Effector memory CD8-positive, alpha-beta T cell (primary cell): ENCODE results near the gene CYB561A3.
A peak's percentile ranks its signal among the peaks of the same experiment; 100 is the strongest.
"Not testable (repeated sequence)": the region's sequence is repeated elsewhere in the genome, so short reads cannot be mapped to it uniquely, and the experiment has no call there.

Source experiments
- ATAC-seq: fragments of 150-1000 bp; cut with Tn5 transposase; replicated peaks from 2 replicates; pipeline ENCODE4 v1.10.0; 2021; ENCODE audit warnings: mild to moderate bottlenecking, moderate library complexity
- DNase-seq, 3 experiments: peaks; one replicate each; pipeline ENCODE4 v3.0.0; 2021
- H3K27ac Mint-ChIP-seq, 2 donors: one replicate each; pipeline ENCODE4 v1.8.0; 2022; ENCODE audit warnings: mild to moderate bottlenecking in 2 of 2, mixed read lengths in 2 of 2, moderate library complexity in 2 of 2
- H3K27me3 Mint-ChIP-seq, 2 donors: one replicate each; pipeline ENCODE4 v1.8.0; 2022; ENCODE audit warnings: mixed read lengths in 2 of 2
- H3K36me3 Mint-ChIP-seq: one replicate; pipeline ENCODE4 v1.8.0; 2022; ENCODE audit warnings: mild to moderate bottlenecking, moderate library complexity, mixed read lengths; ENCODE audit not compliant: insufficient read depth
- H3K4me1 Mint-ChIP-seq, 2 donors: one replicate each; pipeline ENCODE4 v1.8.0; 2022; ENCODE audit warnings: low read depth in 2 of 2, mixed read lengths in 2 of 2
- H3K4me3 Mint-ChIP-seq, 2 donors: one replicate each; pipeline ENCODE4 v1.8.0; 2022; ENCODE audit warnings: mild to moderate bottlenecking in 2 of 2, mixed read lengths in 2 of 2, moderate library complexity in 2 of 2
- H3K9me3 Mint-ChIP-seq, 2 donors: one replicate each; pipeline ENCODE4 v1.8.0; 2022; ENCODE audit warnings: mixed read lengths in 2 of 2
- total RNA-seq, 9 experiments: gene quantifications; one replicate each; lab custom pipeline; 2026; lab: John Stamatoyannopoulos, UW

CYB561A3 gene, protein sequence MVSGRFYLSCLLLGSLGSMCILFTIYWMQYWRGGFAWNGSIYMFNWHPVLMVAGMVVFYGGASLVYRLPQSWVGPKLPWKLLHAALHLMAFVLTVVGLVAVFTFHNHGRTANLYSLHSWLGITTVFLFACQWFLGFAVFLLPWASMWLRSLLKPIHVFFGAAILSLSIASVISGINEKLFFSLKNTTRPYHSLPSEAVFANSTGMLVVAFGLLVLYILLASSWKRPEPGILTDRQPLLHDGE
- total RNA-seq, result 29.1 to 61.7 (median 40.3) reads per million in 9 experiments

DNA sequence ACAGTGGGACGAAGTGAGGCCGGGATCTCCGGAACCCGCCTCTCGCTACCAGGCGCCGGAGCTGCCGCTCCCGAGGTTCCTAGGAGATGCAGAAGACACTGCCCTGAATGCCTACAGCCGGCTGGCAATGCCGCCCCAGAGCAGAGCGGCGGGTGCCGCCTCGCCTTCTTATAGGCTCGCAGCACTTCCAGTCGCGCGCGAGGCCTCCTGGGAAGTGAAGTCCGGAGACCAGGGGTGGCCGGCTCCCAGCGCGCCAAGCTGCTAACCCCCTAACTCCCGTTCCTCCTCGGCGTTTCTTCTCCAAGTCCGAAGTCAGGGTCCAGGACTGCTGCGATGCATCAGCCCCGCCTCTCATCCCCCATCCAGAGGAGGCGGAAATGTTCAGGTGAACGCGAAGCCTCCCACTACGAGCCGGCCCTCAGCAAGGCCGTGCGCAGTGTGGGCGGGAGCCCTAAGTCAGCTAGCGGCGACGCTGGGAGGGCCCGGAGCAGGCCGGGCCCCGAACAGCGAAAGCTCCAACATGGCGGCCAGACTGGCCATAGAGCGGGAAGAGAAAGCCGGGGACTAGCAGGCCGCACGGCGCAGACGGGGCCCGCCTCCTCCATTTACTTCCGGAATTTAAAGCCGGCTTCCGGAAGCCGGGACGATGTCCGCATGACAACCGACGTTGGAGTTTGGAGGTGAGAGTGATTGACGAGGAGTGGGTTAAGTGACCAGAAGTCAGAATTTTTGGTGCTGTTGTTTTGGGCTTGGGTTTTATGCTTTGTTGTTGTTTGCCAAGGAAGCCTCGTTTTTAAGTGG lies at the start of gene CYB561A3, which contains the start of gene TMEM138:
Gene CYB561A3 (minus strand): TSS at position 142 of the 801 bp plus-strand sequence. CDS start 5,169 bp downstream, outside the sequence.
Gene TMEM138 (plus strand): TSS at position 634 of the 801 bp plus-strand sequence. CDS start 2,017 bp downstream, outside the sequence.
- peak within 1 kb of the TSS; percentile 86 to 93 for H3K4me3 Mint-ChIP-seq
- ATAC-seq (peak; percentile 89), DNase-seq (peak; percentile 77 to 82 (median 81))
- H3K36me3 Mint-ChIP-seq, result peaks cover 41% of the 10 kb centered on the region
- H3K9me3 Mint-ChIP-seq, result no peaks in the 10 kb centered on the region
- peak within 1 kb of the TSS; percentile 94 to 95 for H3K27ac Mint-ChIP-seq
- H3K27me3 Mint-ChIP-seq, result no peaks in the 10 kb centered on the region
- peaks cover 21 to 25% of the 10 kb centered on the region in 2 donors for H3K4me1 Mint-ChIP-seq

DNA sequence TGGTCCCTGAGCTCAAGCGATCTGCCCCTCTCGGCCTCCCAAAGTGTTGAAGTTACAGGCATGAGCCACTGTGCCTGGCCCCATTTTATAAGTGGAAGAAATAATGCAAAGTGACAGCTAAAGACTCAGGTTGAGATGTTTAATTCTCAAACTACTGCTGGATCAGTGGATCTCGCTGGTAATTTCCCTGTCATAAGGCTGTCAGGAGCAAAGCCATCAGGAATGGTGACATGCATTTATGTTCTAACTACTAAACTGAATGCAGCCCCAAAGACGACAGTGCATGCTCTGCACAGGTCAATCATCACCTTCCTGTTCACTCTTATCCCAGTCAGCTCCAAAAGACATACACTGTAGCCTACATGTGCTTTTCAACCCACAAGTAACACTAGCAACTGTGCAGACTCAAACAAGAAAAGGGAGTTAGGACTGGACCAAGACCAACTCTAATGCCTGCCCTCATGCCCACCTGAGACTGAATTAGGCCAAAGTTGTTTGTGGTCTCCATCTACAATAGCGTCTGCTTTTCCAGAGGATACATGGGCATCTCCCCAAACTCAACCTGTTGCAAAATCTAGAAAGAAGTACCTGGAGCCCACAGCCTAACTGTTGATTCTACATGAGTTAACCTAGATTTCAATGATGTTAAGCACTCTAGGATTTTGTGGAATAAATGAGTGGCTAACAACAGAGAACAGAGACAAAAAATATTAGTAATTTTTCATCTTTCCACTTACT lies 45.5 kb upstream of the CYB561A3 start:
- Mint-ChIP-seq H3K4me3 (no peak overlapping the region), H3K4me1 (peaks cover 3% of the 10 kb centered on the region in 2 donors), H3K27me3 (no peaks in the 10 kb centered on the region), H3K9me3 (no peaks in the 10 kb centered on the region), H3K27ac (peak overlapping the region in 1 of 2 donors; percentile 41), H3K36me3 (peaks cover 79% of the 10 kb centered on the region)
- DNase-seq, result no peak
- ATAC-seq, result no peak

DNA sequence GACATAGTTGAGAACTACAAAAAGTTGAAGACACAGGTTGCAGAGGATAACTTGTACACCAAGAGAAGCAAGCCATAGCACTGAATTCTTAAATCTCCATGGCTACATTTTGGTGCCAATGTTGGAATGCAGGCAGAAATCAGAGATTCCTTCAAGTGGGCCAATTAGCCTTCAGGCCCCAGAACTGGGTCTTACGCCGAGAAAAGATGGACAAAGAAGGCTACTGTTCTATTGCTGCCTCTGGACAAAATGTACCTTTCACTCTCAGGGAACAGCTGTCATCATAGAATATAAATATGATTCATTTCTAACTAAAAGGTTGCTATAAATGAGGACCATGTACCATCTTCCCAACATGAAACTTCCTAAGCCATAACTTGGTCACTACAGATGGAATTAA lies 44.4 kb upstream of the CYB561A3 start:
- ATAC-seq (no peak), DNase-seq (no peak)
- Mint-ChIP-seq H3K4me1 (peaks cover 3% of the 10 kb centered on the region in 2 donors), H3K27ac (peak overlapping the region in 1 of 2 donors; percentile 29), H3K36me3 (peaks cover 70% of the 10 kb centered on the region), H3K9me3 (no peaks in the 10 kb centered on the region), H3K4me3 (no peak overlapping the region), H3K27me3 (no peaks in the 10 kb centered on the region)

DNA sequence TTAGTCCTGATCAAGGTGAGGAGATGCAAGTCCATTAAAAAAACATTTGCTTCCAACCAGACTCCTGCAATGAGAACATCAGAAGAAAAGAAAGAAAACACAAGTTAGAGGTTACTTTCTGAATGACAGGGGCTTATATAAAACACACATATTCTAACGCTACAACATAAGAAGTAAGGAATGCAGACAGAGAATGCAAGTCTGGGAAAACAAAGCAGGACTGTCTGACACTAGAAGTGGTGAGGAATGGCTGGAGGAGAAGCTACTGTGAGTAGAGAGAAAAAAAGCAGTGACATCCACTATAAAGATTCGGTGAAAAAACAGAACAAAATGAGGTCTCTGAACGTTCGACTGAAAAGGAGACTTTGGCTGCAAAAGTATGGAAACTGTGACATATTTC lies 43.0 kb upstream of the CYB561A3 start:
- Mint-ChIP-seq H3K9me3 (no peaks in the 10 kb centered on the region), H3K27me3 (no peaks in the 10 kb centered on the region), H3K27ac (peak overlapping the region in 1 of 2 donors; percentile 21), H3K36me3 (peaks cover 58% of the 10 kb centered on the region), H3K4me1 (peaks cover 3 to 8% of the 10 kb centered on the region in 2 donors), H3K4me3 (no peak overlapping the region)
- DNase-seq, result no peak
- ATAC-seq, result no peak

DNA sequence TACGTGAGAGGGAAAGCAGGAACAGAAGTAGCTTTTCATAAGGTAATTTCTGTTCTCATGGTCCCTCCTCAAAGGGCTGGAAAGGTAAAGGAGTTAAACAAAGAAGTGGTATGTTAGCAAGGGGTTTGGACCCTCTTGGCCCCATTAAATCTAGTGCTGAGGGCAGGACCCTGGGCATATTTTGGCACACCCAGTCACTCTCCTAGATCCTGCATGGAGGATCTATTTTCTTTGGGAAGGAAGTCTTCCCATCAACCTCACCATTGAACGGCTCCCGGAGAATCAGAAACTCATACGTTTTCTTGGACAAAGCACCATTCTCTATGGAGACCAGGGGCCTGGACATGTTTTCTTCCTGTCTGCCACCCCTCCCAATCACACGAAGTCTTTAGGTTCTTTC lies 42.4 kb upstream of the CYB561A3 start:
- Mint-ChIP-seq H3K36me3 (peaks cover 58% of the 10 kb centered on the region), H3K9me3 (no peaks in the 10 kb centered on the region), H3K27ac (peak overlapping the region in 1 of 2 donors; percentile 23), H3K27me3 (no peaks in the 10 kb centered on the region), H3K4me3 (no peak overlapping the region), H3K4me1 (peaks cover 3 to 8% of the 10 kb centered on the region in 2 donors)
- DNase-seq, result no peak
- no peak for ATAC-seq

DNA sequence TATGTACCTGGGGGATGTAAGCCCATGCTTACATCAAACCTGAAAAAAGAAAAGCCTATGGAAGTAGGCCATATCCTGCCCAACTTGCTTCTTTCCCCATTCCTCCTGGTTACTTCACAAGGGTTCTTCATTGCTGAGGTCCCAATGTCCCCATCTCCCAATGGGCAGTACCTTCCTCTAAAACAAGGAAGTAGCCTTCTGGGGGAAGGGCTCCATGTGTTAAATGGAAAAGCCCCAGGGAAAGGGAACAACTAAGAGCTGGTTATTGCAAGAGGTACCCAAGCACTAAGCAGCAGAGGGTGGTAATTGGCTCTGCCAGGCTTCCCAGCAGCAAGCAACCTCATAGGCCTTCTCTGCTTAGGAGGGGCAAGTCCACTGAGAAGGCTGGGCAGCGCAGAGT lies 42.0 kb upstream of the CYB561A3 start:
- Mint-ChIP-seq H3K36me3 (peaks cover 56% of the 10 kb centered on the region), H3K27me3 (no peaks in the 10 kb centered on the region), H3K27ac (peak overlapping the region in 1 of 2 donors; percentile 23), H3K4me1 (peaks cover 3 to 8% of the 10 kb centered on the region in 2 donors), H3K4me3 (no peak overlapping the region), H3K9me3 (no peaks in the 10 kb centered on the region)
- no peak for ATAC-seq
- DNase-seq, result no peak

DNA sequence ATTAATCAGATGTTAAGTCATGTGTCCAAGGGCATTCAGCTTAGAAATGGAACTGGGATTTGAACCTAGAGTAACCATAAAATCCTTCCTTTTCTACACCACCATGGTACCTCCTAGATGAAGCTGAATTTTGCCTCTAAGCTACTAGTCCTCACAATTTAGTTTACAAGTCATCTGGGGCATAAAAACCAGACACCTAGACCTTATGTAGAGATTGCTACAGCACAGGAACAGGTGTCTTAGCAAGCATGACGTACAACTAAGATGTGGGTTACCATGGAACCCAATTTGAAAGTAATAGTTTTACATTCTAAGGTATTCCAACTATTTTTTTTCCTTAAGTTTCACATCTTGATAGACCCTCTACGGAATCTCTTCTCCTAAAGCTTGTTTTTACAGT lies 39.9 kb upstream of the CYB561A3 start:
- no peaks in the 10 kb centered on the region for H3K27me3 Mint-ChIP-seq
- DNase-seq (no peak), ATAC-seq (no peak)
- H3K27ac Mint-ChIP-seq, result peak overlapping the region; percentile 71 to 77
- H3K4me1 Mint-ChIP-seq, result peaks cover 1 to 8% of the 10 kb centered on the region in 2 donors
- H3K9me3 Mint-ChIP-seq, result no peaks in the 10 kb centered on the region
- no peak overlapping the region for H3K4me3 Mint-ChIP-seq
- peaks cover 51% of the 10 kb centered on the region for H3K36me3 Mint-ChIP-seq

DNA sequence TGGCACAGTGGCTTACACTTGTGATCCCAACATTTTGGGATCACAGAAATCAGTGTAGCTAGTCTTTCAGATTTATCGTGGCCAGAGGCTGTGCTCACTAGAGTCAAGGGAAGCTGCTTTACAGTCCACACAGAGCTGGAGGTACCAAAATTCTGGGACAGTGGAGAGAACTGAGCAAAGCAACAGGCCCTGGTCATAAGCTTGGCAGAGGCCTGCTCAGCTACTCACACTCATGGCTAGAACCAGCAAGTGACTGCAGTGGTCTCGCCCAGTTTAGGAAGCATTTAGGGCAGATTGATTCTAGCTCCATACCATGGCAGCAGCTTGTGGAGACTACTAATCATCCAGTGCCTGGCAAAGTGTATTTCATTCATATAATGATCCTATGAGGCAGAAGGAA lies 39.5 kb upstream of the CYB561A3 start:
- DNase-seq, result no peak
- Mint-ChIP-seq H3K27me3 (no peaks in the 10 kb centered on the region), H3K4me1 (peaks cover 1 to 8% of the 10 kb centered on the region in 2 donors), H3K36me3 (peaks cover 52% of the 10 kb centered on the region), H3K4me3 (no peak overlapping the region), H3K27ac (peak overlapping the region; percentile 77 to 84), H3K9me3 (no peaks in the 10 kb centered on the region)
- ATAC-seq, result no peak

DNA sequence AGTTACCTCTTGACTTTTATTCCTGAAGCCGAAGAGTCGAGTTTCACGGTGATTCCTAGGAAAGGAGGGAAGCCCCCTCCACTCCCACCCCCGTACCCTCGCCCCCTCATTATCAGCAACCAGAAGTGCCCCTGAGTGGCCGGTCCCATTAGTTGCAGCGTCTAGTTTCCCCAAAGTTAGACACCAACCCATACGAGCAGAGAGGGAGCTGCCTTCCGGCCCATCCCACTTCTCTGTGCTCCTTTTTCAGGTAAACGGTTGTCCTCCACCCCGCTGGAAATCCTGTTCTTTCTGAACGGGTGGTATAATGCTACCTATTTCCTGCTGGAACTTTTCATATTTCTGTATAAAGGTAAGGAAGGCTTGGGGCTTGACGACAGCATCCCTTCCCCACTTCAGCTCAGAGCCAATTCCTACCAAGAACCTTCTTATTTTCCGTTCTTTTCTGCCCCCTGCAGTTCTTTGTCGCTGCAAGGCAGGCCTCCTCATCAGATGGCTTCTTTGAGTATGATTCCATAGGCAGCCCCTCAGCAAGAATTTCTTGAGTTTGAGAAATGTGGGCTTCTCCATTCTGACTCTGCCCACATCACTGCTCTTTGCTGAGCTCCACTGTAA lies 31.4 kb upstream of the CYB561A3 start:
- no peaks in the 10 kb centered on the region for H3K27me3 Mint-ChIP-seq
- peaks cover 46% of the 10 kb centered on the region for H3K36me3 Mint-ChIP-seq
- DNase-seq (peak in 1 of 3 experiments; percentile 5), ATAC-seq (no peak)
- peak overlapping the region; percentile 81 to 92 for H3K4me3 Mint-ChIP-seq
- peak overlapping the region; percentile 94 for H3K27ac Mint-ChIP-seq
- no peaks in the 10 kb centered on the region for H3K9me3 Mint-ChIP-seq
- H3K4me1 Mint-ChIP-seq, result peaks cover 19% of the 10 kb centered on the region in 2 donors

DNA sequence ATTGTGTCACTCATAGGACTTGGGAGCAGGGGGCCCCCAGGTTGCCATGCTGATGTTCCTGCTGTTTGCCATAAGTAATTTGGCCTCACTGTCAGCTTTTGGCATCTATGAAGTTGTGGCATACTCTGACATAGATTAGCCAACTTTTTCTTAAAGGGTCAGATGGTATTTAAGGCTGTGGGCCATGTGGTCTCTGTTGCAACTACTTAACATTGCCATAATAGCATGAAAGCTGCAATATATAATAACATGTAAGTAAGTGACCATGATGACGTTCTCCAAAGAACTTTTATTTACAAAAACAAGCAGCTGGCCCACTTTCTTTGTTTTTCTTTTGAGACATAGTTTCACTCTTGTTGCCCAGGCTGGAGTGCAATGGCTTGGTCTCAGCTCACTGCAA lies 28.5 kb upstream of the CYB561A3 start:
- peaks cover 20% of the 10 kb centered on the region for H3K36me3 Mint-ChIP-seq

DNA sequence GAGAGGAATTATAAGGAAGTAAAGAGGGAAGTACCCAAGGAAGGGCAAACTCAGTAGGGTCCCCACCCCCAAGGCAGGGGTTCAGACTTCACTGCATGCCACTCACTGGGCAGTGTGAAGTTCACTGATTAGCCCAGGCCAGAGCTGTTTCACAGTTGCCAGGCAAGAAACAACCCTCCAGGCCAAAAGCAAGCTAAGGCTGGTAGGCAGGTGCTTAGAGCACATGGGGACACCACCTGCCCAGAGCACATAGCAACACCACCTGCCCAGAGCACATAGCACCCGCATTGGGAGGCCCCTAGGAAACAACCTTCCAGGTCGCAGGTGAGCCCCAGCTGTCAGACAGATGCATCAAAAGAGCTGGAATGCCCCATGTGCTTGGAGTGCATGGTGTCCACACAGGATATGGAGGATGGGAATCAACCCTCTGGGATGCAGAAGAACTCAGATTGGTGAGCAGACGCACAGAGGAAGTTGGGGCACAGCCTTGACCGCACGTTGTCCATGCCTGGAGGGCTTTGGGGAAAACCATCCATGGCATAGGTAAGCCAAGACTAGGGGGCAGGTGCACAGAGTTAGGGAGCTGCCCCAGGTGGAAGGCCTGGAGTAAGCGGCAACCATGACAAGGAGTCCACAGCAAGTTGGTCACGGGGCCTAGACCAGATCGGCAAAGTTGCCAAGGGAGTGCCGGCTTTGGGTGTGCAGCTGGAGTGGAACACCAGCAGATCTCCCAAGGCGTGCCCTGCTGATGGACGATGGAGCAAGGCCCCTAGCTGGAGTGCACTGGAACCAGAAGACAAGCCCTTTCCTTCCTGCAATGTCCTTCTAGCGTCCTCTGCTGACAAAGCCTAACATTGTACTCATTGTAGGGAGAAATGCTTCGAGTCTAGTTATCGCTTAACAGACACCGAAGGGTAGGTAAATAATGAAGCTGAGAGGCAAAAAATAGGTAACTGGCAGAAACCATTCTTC lies 22.9 kb upstream of the CYB561A3 start:
- Mint-ChIP-seq H3K36me3 (no peaks in the 10 kb centered on the region), H3K4me1 (peaks cover 7% of the 10 kb centered on the region in 2 donors), H3K9me3 (no peaks in the 10 kb centered on the region), H3K27ac (peak overlapping the region in 1 of 2 donors; percentile 8), H3K4me3 (no peak overlapping the region), H3K27me3 (no peaks in the 10 kb centered on the region)
- DNase-seq, result no peak
- no peak for ATAC-seq

More for the DNA sequence above, 28.5 kb upstream of the CYB561A3 start:
- Mint-ChIP-seq H3K27ac (no peak overlapping the region), H3K4me3 (no peak overlapping the region), H3K27me3 (no peaks in the 10 kb centered on the region), H3K9me3 (no peaks in the 10 kb centered on the region), H3K4me1 (peaks cover 25 to 26% of the 10 kb centered on the region in 2 donors)
- ATAC-seq (no peak), DNase-seq (no peak)

DNA sequence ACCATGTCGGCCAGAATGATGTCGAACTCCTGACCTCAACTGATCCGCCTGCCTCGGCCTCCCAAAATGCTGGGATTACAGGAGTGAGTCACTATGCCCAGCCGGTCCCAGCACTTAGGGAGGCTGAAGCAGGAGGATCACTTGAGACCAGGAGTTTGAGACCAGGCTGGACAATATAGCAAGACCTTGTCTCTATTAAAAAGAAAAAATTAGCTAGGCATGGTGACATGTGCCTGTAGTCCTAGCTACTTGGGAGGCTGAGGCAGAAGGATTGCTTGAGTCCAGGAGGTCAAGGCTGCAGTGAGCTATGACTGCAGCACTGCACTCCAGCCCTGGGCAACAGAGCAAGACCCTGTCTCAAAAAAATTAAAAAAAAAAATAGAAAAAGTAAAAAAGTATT lies 22.2 kb upstream of the CYB561A3 start:
- H3K4me1 Mint-ChIP-seq, result not testable (repeated sequence)

More for the DNA sequence above, 22.2 kb upstream of the CYB561A3 start:
- peak overlapping the region in 1 of 2 donors; percentile 8 for H3K27ac Mint-ChIP-seq
- not testable (repeated sequence) for H3K27me3 Mint-ChIP-seq, H3K9me3 Mint-ChIP-seq, DNase-seq, H3K36me3 Mint-ChIP-seq, ATAC-seq, H3K4me3 Mint-ChIP-seq
